ENCODE results near the gene MYLK4. TPM values are rescaled to one million over a fixed set of nuclear protein-coding genes. Genes with fewer than 3 reads are reported as not detected.

The MYLK4 gene
- total RNA-seq, 1 donor from 2014 or later = 1.0 TPM

DNA sequence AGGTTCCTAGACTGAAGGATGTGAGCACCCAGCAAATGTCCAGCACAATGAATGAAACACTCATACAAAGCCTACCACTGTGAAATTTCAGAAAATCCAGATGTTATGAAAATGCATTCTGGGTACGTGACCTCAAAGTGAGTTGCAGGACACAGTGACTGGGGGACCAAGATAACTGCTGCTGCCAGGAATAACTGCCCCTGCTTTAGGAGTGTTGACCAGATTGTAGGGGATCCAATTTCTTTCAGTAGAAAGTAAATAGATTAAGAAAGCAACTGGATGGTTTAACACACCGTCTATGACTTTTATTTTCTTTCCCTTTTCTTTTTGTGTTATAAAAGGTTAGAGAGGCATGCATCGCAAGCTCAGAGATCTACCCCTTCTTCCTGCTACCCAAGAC lies 29.5 kb downstream of the MYLK4 start:
- Mint-ChIP-seq H3K36me3 (ENCODE audit: unreplicated experiment) (peaks cover 2% of the 10 kb centered on the region), H3K27me3 (ENCODE audit: unreplicated experiment) (no peaks in the 10 kb centered on the region), H3K27ac (ENCODE audit: unreplicated experiment) (no peak overlapping the region), H3K4me3 (ENCODE audit: unreplicated experiment) (no peak overlapping the region), H3K4me1 (ENCODE audit: unreplicated experiment) (peaks cover 9% of the 10 kb centered on the region), H3K9me3 (ENCODE audit: unreplicated experiment) (peaks cover 6% of the 10 kb centered on the region)
- no peak for TF ChIP-seq CTCF (IDR thresholded peaks at IDR 0.05)
- no peak for DNase-seq (ENCODE audit: extremely low spot score, unreplicated experiment)

DNA sequence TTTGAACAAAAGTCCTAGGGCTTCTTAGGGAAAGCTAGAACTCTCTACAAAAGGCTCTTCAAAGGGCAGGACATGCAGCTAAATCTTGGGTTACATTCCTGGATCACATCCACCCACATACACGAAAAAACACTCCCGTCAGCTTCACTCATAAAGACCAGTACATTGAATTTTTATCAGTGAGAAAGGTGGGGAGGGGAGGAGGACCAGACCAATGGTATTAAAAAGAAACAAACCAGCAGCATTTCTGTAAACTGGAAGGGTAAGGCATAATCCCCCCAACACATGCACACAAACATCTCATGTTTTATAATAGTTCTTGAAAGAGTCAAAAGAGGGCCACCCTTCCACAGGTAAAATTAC lies 31.6 kb downstream of the MYLK4 start:
- Mint-ChIP-seq H3K4me1 (ENCODE audit: unreplicated experiment) (peaks cover 6% of the 10 kb centered on the region), H3K27ac (ENCODE audit: unreplicated experiment) (no peak overlapping the region)
- no peak for DNase-seq (ENCODE audit: extremely low spot score, unreplicated experiment)

DNA sequence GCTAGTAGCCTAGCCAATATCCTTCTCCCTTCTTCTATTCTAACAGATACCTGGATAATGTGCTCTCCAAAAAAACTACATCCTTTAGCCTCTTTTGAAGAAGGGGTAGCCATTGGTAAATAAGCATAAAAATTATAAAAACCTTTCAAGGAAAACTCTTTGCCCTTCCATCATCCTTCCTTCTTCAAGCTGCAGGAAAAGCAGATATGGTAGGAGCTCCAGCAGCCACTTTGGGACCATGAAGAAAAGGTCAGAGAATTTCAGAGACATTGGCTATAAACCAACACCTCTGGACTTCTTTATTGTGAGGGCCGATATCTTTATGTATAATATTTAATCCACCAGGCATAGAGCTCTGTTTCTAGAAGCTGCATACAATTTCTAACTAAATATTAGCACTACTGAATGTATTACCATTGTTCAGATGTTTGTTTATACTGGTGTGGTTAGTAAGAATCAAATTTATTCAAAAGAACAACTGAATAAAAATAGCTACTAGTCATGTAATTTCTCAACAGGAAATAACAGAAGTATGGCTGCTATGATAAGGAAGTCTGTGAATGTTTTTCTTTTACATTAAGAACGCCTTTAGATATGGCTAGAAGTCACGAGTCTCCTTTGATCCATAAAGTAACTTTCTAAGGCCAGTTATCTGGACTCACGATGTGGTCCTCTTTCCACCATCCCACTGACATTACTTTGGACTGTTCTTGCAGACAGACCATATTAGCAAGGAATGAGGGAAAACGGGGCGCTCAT lies 32.2 kb downstream of the MYLK4 start:
- peaks cover 10% of the 10 kb centered on the region for H3K4me1 Mint-ChIP-seq (ENCODE audit: unreplicated experiment)
- peaks cover 6% of the 10 kb centered on the region for H3K9me3 Mint-ChIP-seq (ENCODE audit: unreplicated experiment)
- no peak overlapping the region for H3K4me3 Mint-ChIP-seq (ENCODE audit: unreplicated experiment)
- no peak for TF ChIP-seq CTCF (IDR thresholded peaks at IDR 0.05)
- DNase-seq (ENCODE audit: extremely low spot score, unreplicated experiment) = no peak
- H3K27ac Mint-ChIP-seq (ENCODE audit: unreplicated experiment) = no peak overlapping the region
- peaks cover 2% of the 10 kb centered on the region for H3K36me3 Mint-ChIP-seq (ENCODE audit: unreplicated experiment)
- H3K27me3 Mint-ChIP-seq (ENCODE audit: unreplicated experiment) = no peaks in the 10 kb centered on the region

More for the DNA sequence above, 31.6 kb downstream of the MYLK4 start:
- no peaks in the 10 kb centered on the region for H3K27me3 Mint-ChIP-seq (ENCODE audit: unreplicated experiment)
- H3K9me3 Mint-ChIP-seq (ENCODE audit: unreplicated experiment) = peaks cover 6% of the 10 kb centered on the region
- H3K4me3 Mint-ChIP-seq (ENCODE audit: unreplicated experiment) = no peak overlapping the region
- TF ChIP-seq CTCF (IDR thresholded peaks at IDR 0.05) = no peak
- peaks cover 2% of the 10 kb centered on the region for H3K36me3 Mint-ChIP-seq (ENCODE audit: unreplicated experiment)

- no peak for TF ChIP-seq CTCF (IDR thresholded peaks at IDR 0.05)
- no peak overlapping the region for H3K27ac Mint-ChIP-seq (ENCODE audit: unreplicated experiment)
- peaks cover 2% of the 10 kb centered on the region for H3K36me3 Mint-ChIP-seq (ENCODE audit: unreplicated experiment)
- H3K4me3 Mint-ChIP-seq (ENCODE audit: unreplicated experiment) = no peak overlapping the region
- H3K9me3 Mint-ChIP-seq (ENCODE audit: unreplicated experiment) = peaks cover 3% of the 10 kb centered on the region
- no peak for DNase-seq (ENCODE audit: extremely low spot score, unreplicated experiment)
- peaks cover 10% of the 10 kb centered on the region for H3K4me1 Mint-ChIP-seq (ENCODE audit: unreplicated experiment)
- H3K27me3 Mint-ChIP-seq (ENCODE audit: unreplicated experiment) = no peaks in the 10 kb centered on the region
Observed at GRCh38 chr6:2716936-2717700, 33.6 kb downstream of the MYLK4 start.

DNA sequence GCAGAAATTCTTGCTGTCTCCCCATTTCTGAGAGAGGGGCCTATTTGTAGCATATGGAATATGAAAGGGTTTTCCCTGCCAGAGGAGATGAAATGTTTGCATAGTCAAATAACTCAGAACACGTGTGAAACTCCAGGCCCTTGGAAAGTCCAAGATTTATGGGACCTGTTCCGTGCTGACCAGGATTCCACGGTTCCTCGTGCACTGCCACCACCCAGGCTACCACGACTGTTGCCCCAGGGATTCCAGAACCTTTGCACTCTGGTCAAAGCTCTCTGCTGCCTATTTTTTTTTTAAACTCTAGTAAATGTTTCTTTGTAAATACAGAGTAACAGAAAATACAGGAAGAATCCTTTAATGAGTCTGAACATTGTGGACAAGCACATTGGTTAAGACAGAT lies 35.0 kb downstream of the MYLK4 start:
- H3K27me3 Mint-ChIP-seq (ENCODE audit: unreplicated experiment) = no peaks in the 10 kb centered on the region
- no peak overlapping the region for H3K27ac Mint-ChIP-seq (ENCODE audit: unreplicated experiment)
- DNase-seq (ENCODE audit: extremely low spot score, unreplicated experiment) = no peak
- peaks cover 6% of the 10 kb centered on the region for H3K9me3 Mint-ChIP-seq (ENCODE audit: unreplicated experiment)
- no peak for TF ChIP-seq CTCF (IDR thresholded peaks at IDR 0.05)
- H3K36me3 Mint-ChIP-seq (ENCODE audit: unreplicated experiment) = peaks cover 2% of the 10 kb centered on the region
- peaks cover 10% of the 10 kb centered on the region for H3K4me1 Mint-ChIP-seq (ENCODE audit: unreplicated experiment)
- no peak overlapping the region for H3K4me3 Mint-ChIP-seq (ENCODE audit: unreplicated experiment)
